Activated CD4-positive, alpha-beta T cell treated with anti-CD3 and anti-CD28 coated beads for 48 hours (primary cell): ENCODE data around the gene TMED10.
"Not testable (repeated sequence)": the region's sequence is repeated elsewhere in the genome, so short reads cannot be mapped to it uniquely, and the experiment has no call there.

Source experiments
- DNase-seq: peaks from one replicate; pipeline ENCODE4 v3.0.0-alpha.2; 2020

Gene TMED10

DNA sequence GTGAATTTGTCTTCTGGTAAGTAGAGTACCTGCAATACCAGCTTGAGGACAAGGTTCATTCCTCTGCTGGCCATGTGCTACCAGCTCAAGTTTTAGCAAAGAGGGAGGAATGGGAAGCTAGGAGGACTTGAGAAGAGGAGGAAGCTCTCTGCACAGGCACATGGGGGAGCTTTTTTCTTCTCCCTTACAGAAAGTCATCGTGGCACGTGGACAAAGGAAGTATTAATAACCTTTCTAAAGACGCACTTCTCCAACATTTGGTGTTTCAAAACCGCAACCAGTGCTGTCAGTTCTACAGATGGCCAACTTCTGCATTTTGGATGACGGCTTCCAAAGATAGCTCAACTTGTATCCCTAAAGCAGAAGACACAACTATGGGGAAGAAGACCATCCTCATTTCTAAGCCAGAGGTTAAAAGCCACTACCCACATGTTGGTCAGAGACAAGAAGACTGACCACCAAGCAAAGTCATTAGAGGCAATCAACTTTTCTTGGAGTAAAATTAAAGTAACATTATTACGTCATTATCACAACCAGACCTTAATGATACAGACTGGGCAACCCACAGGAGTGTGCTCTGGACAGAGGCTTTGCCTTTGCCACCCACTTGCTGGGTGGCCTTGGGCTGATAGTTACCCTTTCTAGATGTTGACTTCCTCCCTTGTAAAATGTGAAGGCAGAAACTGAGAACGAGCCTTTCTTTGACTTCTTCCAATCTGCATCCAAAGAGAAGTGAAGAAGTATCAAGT lies 12.3 kb upstream of the TMED10 start:
- DNase-seq = no peak

DNA sequence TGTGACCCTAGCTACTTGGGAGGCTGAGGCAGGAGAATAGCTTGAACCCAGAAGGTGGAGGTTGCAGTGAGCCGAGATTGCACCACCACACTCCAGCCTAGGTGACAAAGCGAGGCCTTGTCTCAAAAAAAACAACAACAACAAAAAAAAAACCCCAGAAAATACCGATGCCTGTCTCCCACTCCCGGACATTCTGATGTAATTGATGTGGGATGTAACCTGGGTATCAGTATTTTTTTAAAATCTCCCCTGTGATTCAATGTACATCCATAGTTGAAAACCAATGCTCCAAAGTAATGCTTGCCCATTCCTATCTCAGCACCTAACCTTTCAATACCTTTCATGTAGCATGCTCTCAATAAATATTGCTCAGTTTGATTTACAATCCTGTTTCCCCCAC lies 11.7 kb upstream of the TMED10 start:
- DNase-seq = no peak

DNA sequence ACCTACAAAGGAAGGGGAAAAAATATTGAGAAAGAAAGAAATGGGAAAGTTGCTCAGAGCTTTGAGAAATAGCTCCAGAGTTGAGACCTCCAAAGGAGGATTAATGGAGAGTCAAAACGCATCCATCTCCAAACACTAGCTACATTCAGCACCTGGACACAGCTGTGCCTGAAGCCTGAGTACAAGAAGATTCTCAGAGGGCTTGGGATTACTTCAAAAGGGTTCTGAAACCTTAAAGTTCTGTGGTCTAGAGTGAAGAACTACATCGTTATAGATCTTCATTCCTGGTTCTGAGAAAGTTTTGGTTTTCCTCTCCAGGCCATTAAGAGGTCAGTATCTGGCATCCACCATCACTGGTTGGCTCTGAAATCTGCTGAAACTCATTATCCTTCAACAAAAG lies 10.5 kb upstream of the TMED10 start:
- no peak for DNase-seq

- DNase-seq = no peak
Measured at GRCh38 chr14:75185251-75186040, 9.0 kb upstream of the TMED10 start.

- DNase-seq = no peak
Measured at GRCh38 chr14:75184492-75184891, 8.1 kb upstream of the TMED10 start.

DNA sequence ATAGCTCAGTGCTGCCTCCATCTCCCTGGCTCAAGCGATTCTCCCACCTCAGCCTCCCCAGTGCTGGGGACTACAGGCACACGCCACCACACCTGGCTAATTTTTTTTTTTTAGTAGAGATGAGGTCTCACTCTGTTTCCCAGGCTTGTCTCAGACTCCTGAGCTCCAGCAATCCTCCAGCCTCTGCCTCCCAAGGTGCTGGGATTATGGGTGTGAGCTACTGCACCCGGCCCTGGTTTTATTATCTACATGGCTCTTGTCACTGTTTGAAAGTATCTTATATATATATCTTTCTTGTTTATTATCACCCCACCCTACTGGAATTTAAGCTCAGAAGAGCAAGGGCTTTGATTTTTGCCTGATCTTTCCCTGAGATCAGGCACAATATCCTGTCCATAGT lies 7.6 kb upstream of the TMED10 start:
- no peak for DNase-seq

DNA sequence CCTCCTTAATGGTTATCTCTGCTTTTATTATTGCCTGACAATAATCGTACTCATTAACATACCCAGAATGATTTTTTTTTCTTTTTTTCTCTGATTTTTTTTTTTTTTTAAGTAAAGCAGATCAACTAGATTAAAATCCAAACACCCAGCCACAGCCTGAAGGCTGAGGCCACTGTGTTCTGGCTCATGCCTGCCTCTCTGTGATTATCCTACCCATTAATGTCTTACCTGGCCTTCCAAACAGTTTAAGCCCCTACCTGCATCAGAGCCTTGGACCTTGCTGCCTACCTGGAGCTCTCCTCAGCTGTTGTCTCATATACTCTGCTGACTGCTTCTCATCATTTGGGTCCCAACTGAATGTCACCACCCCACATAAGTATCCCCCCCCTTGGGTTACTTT lies 6.8 kb upstream of the TMED10 start:
- DNase-seq = no peak

DNA sequence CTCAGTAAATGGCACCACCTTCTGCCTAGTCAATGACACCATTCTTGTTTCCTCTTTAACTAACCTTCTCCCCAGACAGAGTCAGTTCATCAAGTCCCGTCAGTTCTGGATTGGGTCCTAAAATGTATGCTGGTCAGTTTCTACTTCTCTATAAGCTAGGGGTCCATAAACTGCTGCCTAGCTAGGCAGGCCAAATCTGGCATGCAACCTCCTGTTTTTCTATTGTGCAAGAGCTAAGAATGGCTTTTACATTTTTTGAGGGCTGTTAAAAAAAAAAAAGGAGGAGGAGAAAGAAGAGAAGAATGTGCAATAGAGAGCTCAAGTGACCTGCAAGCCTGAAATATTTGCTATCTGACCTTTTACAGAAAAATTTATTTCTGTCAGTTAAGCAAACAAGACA lies 6.4 kb upstream of the TMED10 start:
- DNase-seq = no peak

GRCh38 chr14:75182163-75182562 lies 5.8 kb upstream of the TMED10 start:
- DNase-seq = not testable (repeated sequence)

GRCh38 chr14:75181293-75182062 lies 5.1 kb upstream of the TMED10 start:
- DNase-seq = no peak

DNA sequence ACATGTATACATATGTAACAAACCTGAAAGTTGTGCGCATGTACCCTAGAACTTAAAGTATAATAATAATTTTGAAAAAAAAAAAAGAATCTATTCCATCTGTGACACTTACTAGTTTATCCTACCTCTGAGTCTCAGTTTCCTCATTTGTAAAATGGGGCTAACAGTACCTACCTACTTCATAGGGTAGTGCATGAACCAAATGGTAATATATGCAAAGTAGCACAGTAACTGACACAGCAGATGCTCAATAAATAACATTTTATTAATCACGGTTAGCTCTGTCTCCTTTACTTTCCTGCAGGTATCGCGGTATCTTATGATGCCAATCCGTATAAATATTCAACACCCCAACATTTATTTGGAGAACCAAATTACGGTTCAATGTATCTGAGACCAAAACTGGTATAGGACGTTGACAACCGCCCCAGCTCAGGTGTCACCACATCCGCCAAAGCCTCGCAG lies 703 bp downstream of the TMED10 start:
- DNase-seq = no peak

DNA sequence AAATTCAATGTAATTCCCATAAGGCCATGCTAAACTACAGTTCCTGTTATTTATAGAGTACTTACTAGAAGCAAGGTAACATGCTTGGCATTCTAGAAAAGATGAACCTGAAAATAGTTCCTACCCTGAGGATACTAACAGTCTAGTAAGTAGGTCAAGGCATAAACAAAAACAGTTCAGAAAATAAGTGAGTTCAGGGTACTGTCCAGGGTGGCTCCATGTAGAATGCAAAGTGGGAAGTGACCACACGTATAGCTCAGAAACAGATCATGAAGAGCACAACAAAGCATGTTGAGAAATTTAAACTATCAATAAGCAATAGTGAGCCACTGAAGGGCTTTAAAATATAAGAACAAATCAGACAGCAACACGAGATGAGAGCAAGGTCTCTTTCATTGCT lies 2.3 kb downstream of the TMED10 start:
- no peak for DNase-seq

DNA sequence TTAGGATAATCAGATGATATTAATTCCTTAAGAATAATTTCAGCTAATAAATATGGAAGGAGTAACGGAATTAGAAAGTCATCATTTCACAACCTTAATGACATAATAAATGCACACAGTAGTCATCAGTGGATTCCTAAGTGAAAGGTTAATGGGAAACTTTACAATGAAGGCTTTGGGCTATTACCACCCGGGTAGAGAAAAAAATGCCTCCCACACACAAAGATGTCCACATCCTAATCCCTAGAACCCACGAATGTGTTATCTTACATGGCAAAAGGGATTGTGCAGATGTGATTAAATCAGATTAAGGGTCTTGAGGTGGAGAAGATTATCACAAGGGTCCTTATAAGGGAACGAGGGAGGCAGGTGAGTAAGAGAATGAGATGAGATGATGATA lies 5.6 kb downstream of the TMED10 start:
- no peak for DNase-seq

DNA sequence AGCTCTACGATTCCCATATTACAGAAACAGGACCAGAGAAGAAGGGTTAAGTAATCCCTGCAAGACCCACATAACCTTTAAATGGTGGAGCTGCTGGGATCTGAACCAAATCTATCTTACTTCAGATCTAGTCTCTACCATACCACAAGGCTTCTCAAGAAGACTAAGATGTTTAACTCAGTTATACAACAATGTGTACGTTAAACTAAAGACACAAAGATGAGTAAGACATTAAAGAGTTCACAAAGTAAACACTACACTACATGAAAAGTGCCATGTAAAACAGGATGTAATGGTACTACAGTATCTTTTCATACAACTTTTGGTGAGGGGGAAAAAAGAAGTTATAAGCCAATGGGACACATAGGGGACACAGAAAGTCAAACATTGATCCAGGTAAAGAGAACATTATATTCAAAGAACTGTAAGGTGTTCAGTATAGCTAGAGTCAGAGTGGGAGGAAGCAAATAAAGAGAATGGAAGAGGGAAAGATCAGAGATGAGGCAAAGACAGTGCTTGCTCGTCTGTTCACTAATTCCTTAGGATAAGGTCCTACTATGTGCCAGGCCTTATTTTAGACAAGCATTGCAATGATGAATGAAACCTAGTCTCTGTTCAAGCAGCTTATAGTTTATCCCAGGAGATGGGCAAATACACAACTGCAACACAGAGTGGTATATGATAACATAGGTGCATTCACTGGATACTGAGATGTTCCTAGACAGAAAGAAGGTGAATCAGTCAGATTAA lies 7.7 kb downstream of the TMED10 start:
- DNase-seq = no peak

DNA sequence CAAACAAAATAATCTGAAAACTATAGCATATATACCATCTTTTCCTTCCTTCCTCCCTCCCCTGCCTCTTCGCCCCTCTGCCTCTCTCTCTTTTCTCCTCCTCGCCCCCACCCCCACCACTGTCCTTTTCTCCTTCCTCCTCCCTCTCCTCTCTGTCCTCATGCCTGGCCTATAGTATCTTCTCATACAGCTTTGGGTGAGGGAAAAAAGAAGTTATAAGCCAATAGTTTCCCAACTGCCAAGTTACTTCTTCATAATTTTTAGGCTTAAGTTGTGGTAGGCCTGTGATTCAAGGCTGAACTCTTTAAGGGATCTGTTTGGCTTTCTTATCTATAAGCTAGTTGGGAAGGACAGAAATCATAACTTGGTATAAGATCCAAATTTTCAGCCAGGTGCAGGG lies 9.1 kb downstream of the TMED10 start:
- DNase-seq = no peak

DNA sequence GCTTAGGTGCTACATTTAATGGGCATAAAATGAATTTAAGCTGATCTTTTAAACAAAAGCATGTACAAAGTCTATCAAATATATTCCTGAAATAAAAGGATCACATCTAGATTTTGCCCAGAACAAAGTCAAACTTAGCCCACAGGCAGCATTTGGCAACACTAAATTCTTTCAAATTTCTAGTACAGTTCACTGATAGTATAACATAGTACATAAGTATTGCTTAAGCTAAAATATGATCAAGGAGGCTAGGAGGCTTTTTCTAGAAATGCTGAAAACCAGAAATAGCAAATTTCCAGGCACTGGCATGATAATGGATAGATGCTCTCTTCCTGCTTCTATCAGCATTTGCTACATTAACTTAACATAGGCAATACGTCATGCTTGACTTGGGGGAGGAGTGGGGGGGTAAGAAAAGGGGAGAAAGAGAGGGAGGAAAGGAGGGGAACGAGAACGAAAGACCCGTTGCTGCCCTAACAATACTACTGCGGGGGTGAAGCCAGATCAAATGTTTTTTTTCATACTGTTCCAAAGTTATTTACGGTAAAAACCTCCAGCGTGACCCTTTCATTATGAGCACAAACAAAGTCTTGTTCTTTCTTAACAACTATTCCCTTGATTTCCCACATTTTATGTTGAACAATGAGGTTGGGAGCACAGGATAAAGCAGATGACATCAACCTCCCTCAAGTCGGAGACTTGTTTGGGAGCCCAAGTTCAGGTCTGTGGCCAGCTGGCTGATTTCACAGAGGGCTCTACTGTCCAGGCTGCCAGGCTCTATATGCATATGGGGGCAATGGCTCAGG lies 10.6 kb downstream of the TMED10 start:
- no peak for DNase-seq

- no peak for DNase-seq
Measured at GRCh38 chr14:75164809-75165208, 11.6 kb downstream of the TMED10 start.

DNA sequence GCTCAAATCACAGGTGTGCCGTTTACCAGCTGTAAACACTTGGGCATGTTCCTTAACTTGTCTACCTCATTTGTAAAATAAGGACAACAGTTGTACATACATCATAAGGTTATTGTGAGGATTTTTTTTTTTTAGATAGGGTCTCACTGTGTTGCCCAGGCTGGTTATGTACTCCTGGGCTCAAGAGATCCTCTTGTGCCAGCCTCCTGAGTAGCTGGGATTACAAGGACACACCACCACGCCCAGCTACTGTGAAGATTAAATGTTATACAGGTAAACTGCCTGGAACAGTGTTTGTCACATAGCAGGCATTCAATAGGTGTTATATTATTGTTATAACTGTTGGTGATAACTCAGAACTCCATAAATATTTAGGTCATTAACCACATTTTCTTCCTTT lies 12.7 kb downstream of the TMED10 start:
- no peak for DNase-seq

DNA sequence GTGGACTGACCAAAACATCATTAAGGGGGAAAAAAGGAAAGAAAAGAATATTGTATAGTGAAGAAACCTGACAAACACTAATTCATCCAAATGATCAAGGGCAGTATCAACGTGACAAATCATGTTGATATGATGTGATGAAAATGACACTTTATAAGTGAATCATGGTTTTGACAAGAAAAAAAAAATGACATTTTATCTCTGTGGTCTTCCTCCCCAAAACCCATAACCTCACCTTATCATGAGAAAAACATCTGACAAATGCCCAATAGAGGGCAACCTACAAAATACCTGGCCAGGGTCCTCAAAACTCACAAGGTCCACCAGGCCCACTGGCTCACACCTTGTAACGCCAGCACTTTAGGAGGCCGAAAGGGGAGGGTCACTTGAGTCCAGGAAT lies 13.8 kb downstream of the TMED10 start:
- DNase-seq = no peak

GRCh38 chr14:75158843-75159614 lies 17.4 kb downstream of the TMED10 start:
- no peak for DNase-seq

GRCh38 chr14:75156901-75157300 lies 19.5 kb downstream of the TMED10 start:
- DNase-seq = peak; percentile 24
